ENCODE results near the gene HOXA1. TPM values are rescaled to one million over a fixed set of nuclear protein-coding genes. Genes with fewer than 3 reads are reported as not detected.
A peak's percentile ranks its signal among the peaks of the same experiment; 100 is the strongest.

The HOXA1 gene
- total and polyA plus RNA-seq, 2 of the 8 experiments (the other 6 are each of a cell fraction or from before 2014, with no cell fraction given): not detected

GRCh38 chr7:27088002-27088922 lies 7.5 kb downstream of the HOXA1 start (continued):
- TF ChIP-seq E2F6 (IDR thresholded peaks at IDR 0.05) (peak; percentile 100), JUN (IDR thresholded peaks at IDR 0.05; ENCODE audit: low read depth, low read length) (no peak), YY1 (IDR thresholded peaks at IDR 0.05; ENCODE audit: low read depth, low read length) (no peak), MAX (IDR thresholded peaks at IDR 0.05) (peak; percentile 99), SAP30 (IDR thresholded peaks at IDR 0.05; ENCODE audit: insufficient read depth, insufficient replicate concordance, low read length) (no peak), GABPA (IDR thresholded peaks at IDR 0.05; ENCODE audit: borderline replicate concordance, insufficient read depth, low read length) (0 out of 2 replicates have a peak, but pooled peaks have one; percentile 10), POLR2A (IDR thresholded peaks at IDR 0.05; ENCODE audit: control extremely low read depth in 1 of 2, low read depth in 2 of 2, low read length in 2 of 2) (no peak), TCF12 (IDR thresholded peaks at IDR 0.05; ENCODE audit: low read depth, low read length) (no peak), EGR1 (IDR thresholded peaks at IDR 0.05; ENCODE audit: borderline replicate concordance, low read depth, low read length) (no peak), BACH1 (IDR thresholded peaks at IDR 0.05; ENCODE audit: low read length) (no peak), KDM4A (IDR thresholded peaks at IDR 0.05; ENCODE audit: low read depth, low read length, severe bottlenecking) (peak; percentile 64), FOSL1 (IDR thresholded peaks at IDR 0.05; ENCODE audit: insufficient read depth, low read depth, low read length) (no peak), EP300 (IDR thresholded peaks at IDR 0.05; ENCODE audit: borderline replicate concordance in 1 of 2, low read depth in 2 of 2, low read length in 2 of 2) (no peak), CBX5 (IDR thresholded peaks at IDR 0.05; ENCODE audit: low read depth, low read length) (no peak), CREB1 (IDR thresholded peaks at IDR 0.05) (no peak), TAF1 (IDR thresholded peaks at IDR 0.05; ENCODE audit: low read depth, low read length) (no peak), SIN3A (conservative IDR thresholded peaks at IDR 0.05 in 1 of 2, IDR thresholded peaks at IDR 0.05 in 1 of 2; ENCODE audit: low read depth in 1 of 2, low read length in 2 of 2) (no peak), RNF2 (IDR thresholded peaks at IDR 0.05; ENCODE audit: borderline replicate concordance, low read depth, low read length, missing control alignments, poor library complexity, severe bottlenecking) (peak; percentile 87), CTBP2 (IDR thresholded peaks at IDR 0.05; ENCODE audit: borderline replicate concordance, insufficient read depth, insufficient read length, low read length) (no peak), CBX8 (IDR thresholded peaks at IDR 0.05; ENCODE audit: borderline replicate concordance, low read depth, low read length) (no peak), POLR2AphosphoS5 (IDR thresholded peaks at IDR 0.05; ENCODE audit: low read depth, low read length) (no peak), HDAC2 (IDR thresholded peaks at IDR 0.05; ENCODE audit: borderline replicate concordance in 1 of 2, low read depth in 2 of 2, low read length in 2 of 2) (peak in 1 of 2 experiments; percentile 94; a peak in 2 of 4 replicates)
